Epithelial cell of proximal tubule (primary cell): Measurements from ENCODE around the gene FER. TPM values are rescaled to one million over a fixed set of nuclear protein-coding genes. Genes with fewer than 3 reads are reported as not detected.

Source experiments
- DNase-seq: peaks from one replicate; pipeline ENCODE4 v3.0.0-alpha.2; 2011; ENCODE audit warnings: low read depth
- H3K4me3 ChIP-seq: 2 replicates; pipeline ENCODE4 v1.5.1; 2011; ENCODE audit warnings: low read depth, mild to moderate bottlenecking, low read length
- CTCF ChIP-seq: conservative IDR thresholded peaks from 2 replicates; pipeline ENCODE4 v1.5.1; 2012; ENCODE audit warnings: low read depth, mild to moderate bottlenecking, low read length
- total RNA-seq: library from RNA; depleted of rRNA; stranded (reverse); fragments of >200 nt; gene quantifications from 2 replicates; pipeline ENCODE4 v1.2.3, GENCODE V29; 2015

Gene FER
- total RNA-seq, 1 donor from 2014 or later, result 10.1 TPM

GRCh38 chr5:108729242-108729615 lies 18.5 kb upstream of the FER start:
- H3K4me3 ChIP-seq, result no peak overlapping the region
- no peak for DNase-seq
- TF ChIP-seq CTCF, result no peak

DNA sequence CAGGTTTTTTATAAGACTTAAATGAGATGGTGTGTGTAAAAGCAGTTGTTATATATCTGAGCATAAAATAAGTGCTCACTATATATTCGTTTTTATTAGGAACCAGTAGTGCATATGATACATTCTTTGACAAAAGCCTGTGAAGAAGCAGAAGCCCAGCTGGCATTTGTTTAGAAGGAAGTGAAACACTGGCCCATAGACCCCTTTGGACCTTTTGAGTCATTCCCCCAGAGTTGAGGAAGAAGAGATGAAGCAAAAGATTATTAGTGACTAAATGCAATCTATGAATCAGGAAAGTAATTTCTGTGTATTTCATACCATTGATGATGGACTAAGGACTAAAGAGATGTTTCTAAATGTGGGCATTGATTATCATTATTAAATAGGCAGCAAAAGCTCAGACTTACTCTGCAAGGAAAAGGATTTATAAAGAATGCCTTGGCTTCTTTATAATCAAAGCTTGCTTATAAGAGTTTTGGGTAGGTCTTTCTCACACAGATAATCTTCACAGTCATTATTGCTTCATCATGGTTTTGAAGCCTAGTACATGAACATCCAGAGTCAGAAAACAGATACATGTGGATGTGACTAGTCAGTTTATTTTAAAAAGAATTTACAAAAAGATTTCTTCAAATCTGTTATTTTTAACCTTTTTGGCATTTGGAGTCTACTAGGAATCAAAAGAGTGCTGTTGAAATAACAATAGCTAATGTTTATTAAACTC lies 16.9 kb upstream of the FER start:
- no peak overlapping the region for H3K4me3 ChIP-seq
- no peak for DNase-seq
- no peak for TF ChIP-seq CTCF

DNA sequence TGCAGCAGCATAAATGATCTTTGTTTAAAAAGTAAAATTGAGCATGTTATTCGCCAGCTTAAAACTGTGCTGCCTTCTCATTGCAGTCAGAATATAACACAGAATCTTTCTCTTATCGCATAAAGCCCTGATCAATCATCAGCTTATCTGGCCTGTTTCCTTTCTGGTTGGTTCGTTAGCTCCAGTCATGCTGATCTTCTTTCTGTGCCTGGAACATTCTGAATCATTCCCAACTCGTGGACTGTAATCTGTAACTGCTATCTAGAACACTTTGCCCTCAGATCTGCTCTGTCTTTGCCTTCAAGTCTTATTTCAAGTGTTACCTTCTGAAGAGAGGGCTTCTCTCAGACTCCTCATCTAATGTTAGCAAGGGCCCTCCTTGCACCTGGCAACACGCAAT lies 11.9 kb upstream of the FER start:
- no peak overlapping the region for H3K4me3 ChIP-seq
- TF ChIP-seq CTCF, result no peak
- DNase-seq, result no peak

- TF ChIP-seq CTCF, result no peak
- no peak for DNase-seq
- no peak overlapping the region for H3K4me3 ChIP-seq
Measured at GRCh38 chr5:108736855-108737254, 10.8 kb upstream of the FER start.

DNA sequence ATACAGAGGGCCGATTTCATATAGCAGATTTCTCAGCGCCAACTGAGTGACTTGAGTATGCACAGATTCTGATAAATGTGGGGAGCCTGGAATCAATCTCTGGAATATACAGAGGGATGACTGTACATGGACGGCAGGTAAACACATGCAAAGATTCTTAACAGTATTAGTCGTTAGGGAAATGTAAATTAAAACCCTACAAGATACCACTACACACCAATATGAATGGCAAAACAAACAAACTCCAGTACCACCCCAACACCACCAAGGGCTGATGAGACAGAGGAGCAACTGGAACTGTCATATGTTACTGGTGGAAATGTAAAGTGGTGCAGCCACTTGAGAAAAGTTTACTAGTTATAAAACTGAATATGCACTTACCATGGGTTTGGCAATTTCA lies 8.3 kb upstream of the FER start:
- H3K4me3 ChIP-seq, result no peak overlapping the region
- DNase-seq, result no peak
- no peak for TF ChIP-seq CTCF

DNA sequence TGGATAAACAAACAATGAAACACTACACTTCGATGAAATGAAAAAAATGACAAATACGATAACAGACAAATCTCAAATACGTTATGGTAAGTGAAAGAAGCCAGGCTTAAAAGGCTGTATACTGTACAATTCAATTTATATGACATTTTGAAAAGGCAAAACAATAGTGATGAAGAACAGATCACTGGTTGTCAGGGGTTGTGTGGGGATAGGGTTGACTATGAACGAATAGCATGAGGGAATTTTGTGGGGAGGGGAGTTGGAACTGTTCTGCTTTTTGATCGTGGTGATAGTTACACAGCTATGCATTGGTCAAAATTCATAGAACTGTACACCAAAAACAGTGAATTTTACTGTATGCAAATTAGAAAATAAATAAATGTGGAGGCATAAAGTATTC lies 7.8 kb upstream of the FER start:
- H3K4me3 ChIP-seq, result no peak overlapping the region
- DNase-seq, result no peak
- TF ChIP-seq CTCF, result no peak

- DNase-seq, result no peak
- no peak for TF ChIP-seq CTCF
- no peak overlapping the region for H3K4me3 ChIP-seq
Measured at GRCh38 chr5:108743319-108743718, 4.4 kb upstream of the FER start.
